Measurements from ENCODE around the gene REEP5.

Gene REEP5

GRCh38 chr5:112848116-112848811 is 73.8 kb downstream of the REEP5 start:
- DNase-seq (ENCODE audit: low read depth in 1 of 2, low spot score in 1 of 2) = peak in 1 of 2 donors; percentile 10

GRCh38 chr5:112847306-112847705 is 74.7 kb downstream of the REEP5 start:
- no peak for DNase-seq (ENCODE audit: low read depth in 1 of 2, low spot score in 1 of 2)

GRCh38 chr5:112846556-112846955 is 75.5 kb downstream of the REEP5 start:
- DNase-seq (ENCODE audit: low read depth in 1 of 2, low spot score in 1 of 2) = no peak

- DNase-seq (ENCODE audit: low read depth in 1 of 2, low spot score in 1 of 2) = no peak
These were observed 77.5 kb downstream of the REEP5 start for GRCh38 chr5:112844489-112844888.

GRCh38 chr5:112833971-112834370 is 88.1 kb downstream of the REEP5 start:
- no peak for DNase-seq (ENCODE audit: low read depth in 1 of 2, low spot score in 1 of 2)

GRCh38 chr5:112830378-112830777 is 91.6 kb downstream of the REEP5 start:
- no peak for DNase-seq (ENCODE audit: low read depth in 1 of 2, low spot score in 1 of 2)

Data from activated CD4-positive, alpha-beta T cell treated with anti-CD3 and anti-CD28 coated beads, Interleukin-2, amount 50 U/mL, for 24 hours (primary cell).